Measurements from ENCODE around the gene DRD4. TPM values are rescaled to one million over a fixed set of nuclear protein-coding genes. Genes with fewer than 3 reads are reported as not detected.

DRD4 gene
- total and polyA plus RNA-seq, 2 of the 8 experiments (the other 6 are each of a cell fraction or from before 2014, with no cell fraction given) = 3.4 to 4.9 TPM

GRCh38 chr11:656426-656825, 19.4 kb downstream of the DRD4 start:
- H3K27me3 ChIP-seq (replicated peaks in 1 of 4; ENCODE audit: control insufficient read depth in 3 of 4, extremely low read depth in 1 of 4, insufficient read depth in 3 of 4, low read length in 3 of 4) = no peaks in the 10 kb centered on the region
- H2BK12ac ChIP-seq (ENCODE audit: low read depth, low read length) = no peak overlapping the region
- ChIA-PET CTCF (ENCODE audit: partially characterized antibody) (interaction anchor here (1.0 to 2.2 kb wide), 8 partner anchors 8 to 109 kb away, joined by 3 to 11 read pairs (median 4); no protein-coding TSS in a partner anchor), POLR2A (ENCODE audit: partially characterized antibody) (interaction anchor here (0.7 to 4.0 kb wide), 5 partner anchors 10 to 110 kb away, joined by 3 to 19 read pairs (median 5); partner anchors contain the start of gene TALDO1)
- no peak overlapping the region for H3K4me2 ChIP-seq (ENCODE audit: insufficient read depth in 1 of 2, low read depth in 2 of 2, low read length in 2 of 2)
- no peak overlapping the region for H3K14ac ChIP-seq (ENCODE audit: insufficient read length)
- H3K23me2 ChIP-seq (ENCODE audit: low read depth, low read length) = no peaks in the 10 kb centered on the region
- FAIRE-seq (no peak), DNase-seq (ENCODE audit: low read depth in 1 of 2, low spot score in 2 of 2) (no peak)
- no peak overlapping the region for H4K5ac ChIP-seq (ENCODE audit: insufficient read length, low read depth, low read length)
- H3K4me1 ChIP-seq (replicated peaks in 1 of 4; ENCODE audit: control insufficient read depth in 3 of 4, insufficient read depth in 4 of 4, low read length in 3 of 4) = no peaks in the 10 kb centered on the region
- no peak overlapping the region for H3K56ac ChIP-seq (replicated peaks; ENCODE audit: insufficient read length, low read depth, low read length)
- no peak overlapping the region for H2BK20ac ChIP-seq (ENCODE audit: low read length)
- no peak overlapping the region for H3K4me3 ChIP-seq (ENCODE audit: extremely low read depth in 1 of 4, insufficient read depth in 2 of 4, low read depth in 3 of 4, low read length in 4 of 4)
- no peak for TF ChIP-seq E2F6 (IDR thresholded peaks at IDR 0.05)
- TF ChIP-seq USF2 (IDR thresholded peaks at IDR 0.05; ENCODE audit: low read length) = no peak
- no peak overlapping the region for H2AFZ ChIP-seq (ENCODE audit: low read length)
- no peak overlapping the region for H3K23ac ChIP-seq (ENCODE audit: insufficient read length)
- no peak overlapping the region for H3K4ac ChIP-seq (replicated peaks; ENCODE audit: insufficient read length, low read depth, low read length)
- no peak overlapping the region for H3K18ac ChIP-seq (ENCODE audit: extremely low read depth, low read length)
- H3K36me3 ChIP-seq (ENCODE audit: control insufficient read depth in 2 of 4, insufficient read depth in 4 of 4, low read length in 3 of 4) = peaks cover 0 to 18% (median 7%) of the 10 kb centered on the region in 4 experiments; a peak in 7 of 8 replicates
- H3K79me1 ChIP-seq (ENCODE audit: low read depth, low read length) = no peaks in the 10 kb centered on the region
- H3K9me3 ChIP-seq (ENCODE audit: insufficient read depth in 2 of 2, low read depth in 1 of 2, low read length in 1 of 2) = no peaks in the 10 kb centered on the region
- H4K20me1 ChIP-seq (replicated peaks in 1 of 2; ENCODE audit: control insufficient read depth in 1 of 2, insufficient read depth in 2 of 2, low read length in 2 of 2) = no peaks in the 10 kb centered on the region
- H3K79me2 ChIP-seq (ENCODE audit: control insufficient read depth in 1 of 2, insufficient read depth in 2 of 2, low read length in 2 of 2) = no peaks in the 10 kb centered on the region
- no peak overlapping the region for H2BK120ac ChIP-seq (replicated peaks; ENCODE audit: low read depth, low read length)
- no peak overlapping the region for H4K91ac ChIP-seq (replicated peaks; ENCODE audit: insufficient read length, low read length)
- no peak overlapping the region for H3K27ac ChIP-seq (ENCODE audit: low read depth, low read length)
- WGBS, 2 experiments (ENCODE audit: extremely low coverage in 1 of 2, insufficient coverage in 1 of 2, insufficient read length in 1 of 2, insufficient replicate concordance in 2 of 2, low coverage in 1 of 2, low lambda C conversion rate in 2 of 2, missing lambda C conversion rate in 1 of 2) = 94% methylated on average over 14 of the region's 14 CpGs; no CpG with 5 or more reads in 1 of the 2 experiments
- no peak overlapping the region for H4K8ac ChIP-seq (ENCODE audit: extremely low read depth, insufficient read depth, low read length)
- H2BK5ac ChIP-seq (ENCODE audit: low read depth, low read length) = no peak overlapping the region
- no peak overlapping the region for H3K9ac ChIP-seq (replicated peaks in 1 of 4; ENCODE audit: extremely low read depth in 1 of 4, low read depth in 3 of 4, low read length in 3 of 4)
- H2BK15ac ChIP-seq (ENCODE audit: low read length) = no peak overlapping the region
- H2AK5ac ChIP-seq (ENCODE audit: low read depth, low read length) = no peak overlapping the region

Measured in H1 (cell line).